ENCODE measurements around the gene FLYWCH1. TPM values are rescaled to one million over a fixed set of nuclear protein-coding genes. Genes with fewer than 3 reads are reported as not detected.

Gene FLYWCH1
- total and polyA plus RNA-seq, 9 of the 15 experiments (the other 6 are each of a cell fraction or from before 2014, with no cell fraction given) = 0.18 to 33.6 (median 11.3) TPM

DNA sequence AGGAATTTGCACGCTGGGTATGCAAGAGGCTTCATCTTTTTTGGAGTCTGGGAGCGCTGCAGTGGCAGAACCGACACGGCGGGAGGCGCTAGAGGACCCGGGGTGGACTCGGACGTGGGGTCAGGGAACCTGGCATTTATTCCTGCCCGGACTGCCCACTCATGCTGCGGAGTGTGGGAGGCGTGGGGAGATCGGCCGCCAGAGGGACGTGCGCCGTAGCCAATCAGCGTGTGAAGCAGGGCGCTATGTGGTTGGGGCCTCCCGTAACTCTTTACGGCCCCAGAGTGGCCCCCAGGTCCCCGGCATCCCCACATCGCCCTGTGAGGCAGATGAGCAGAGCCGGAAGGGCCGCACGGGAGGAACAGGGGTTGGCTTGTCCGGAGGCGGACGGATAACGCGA lies 17.5 kb upstream of the FLYWCH1 start:
- peak overlapping the region in 1 of 2 experiments; percentile 35; a peak in 1 of 4 replicates for H3K9ac ChIP-seq (ENCODE audit: insufficient read depth in 1 of 2, low read depth in 2 of 2, low read length in 2 of 2)
- no peaks in the 10 kb centered on the region for H3K27me3 ChIP-seq (ENCODE audit: control insufficient read depth in 2 of 2, insufficient read depth in 2 of 2, low read length in 2 of 2)
- 74% methylated on average over 25 of the region's 31 CpGs for WGBS (ENCODE audit: insufficient coverage, low coverage, missing lambda C conversion rate)
- no peaks in the 10 kb centered on the region for H3K79me2 ChIP-seq (ENCODE audit: control insufficient read depth, insufficient read depth, low read length)
- no peaks in the 10 kb centered on the region for H3K36me3 ChIP-seq (ENCODE audit: control insufficient read depth, insufficient read depth, low read length)
- ATAC-seq (no peak), DNase-seq (ENCODE audit: extremely low read depth in 1 of 4, low spot score in 3 of 4) (peak in 1 of 4 experiments; percentile 32), FAIRE-seq (no peak)
- peaks cover 9 to 52% of the 10 kb centered on the region in 2 experiments; a peak in 4 of 5 replicates for H3K4me1 ChIP-seq (replicated peaks in 1 of 2; ENCODE audit: control insufficient read depth in 2 of 2, insufficient read depth in 2 of 2, low read length in 2 of 2)
- no peaks in the 10 kb centered on the region for H3K9me3 ChIP-seq (replicated peaks; ENCODE audit: control insufficient read depth, insufficient read depth, low read depth, low read length)
- ChIA-PET POLR2A (interaction anchor here (0.5 to 1.8 kb wide), 2 partner anchors 11 to 13 kb away, joined by 3 to 9 read pairs; partner anchors contain the start of gene FLYWCH2), CTCF (ENCODE audit: low intra/inter-chr PET ratio) (no interaction called here)
- H3K27ac ChIP-seq (ENCODE audit: extremely low read depth, low read depth, low read length) = no peak overlapping the region
- intact Hi-C loops (cut with micrococcal nuclease) = no loop called here
- BruUV-seq (replicated peaks) = no TSS peak
- no peaks in the 10 kb centered on the region for H4K20me1 ChIP-seq (replicated peaks; ENCODE audit: control insufficient read depth, insufficient read depth, low read length)
- no peak for TF ChIP-seq FOXP1 (CRISPR knock-in tag; IDR thresholded peaks at IDR 0.05)
- TF ChIP-seq, protein P1, sequence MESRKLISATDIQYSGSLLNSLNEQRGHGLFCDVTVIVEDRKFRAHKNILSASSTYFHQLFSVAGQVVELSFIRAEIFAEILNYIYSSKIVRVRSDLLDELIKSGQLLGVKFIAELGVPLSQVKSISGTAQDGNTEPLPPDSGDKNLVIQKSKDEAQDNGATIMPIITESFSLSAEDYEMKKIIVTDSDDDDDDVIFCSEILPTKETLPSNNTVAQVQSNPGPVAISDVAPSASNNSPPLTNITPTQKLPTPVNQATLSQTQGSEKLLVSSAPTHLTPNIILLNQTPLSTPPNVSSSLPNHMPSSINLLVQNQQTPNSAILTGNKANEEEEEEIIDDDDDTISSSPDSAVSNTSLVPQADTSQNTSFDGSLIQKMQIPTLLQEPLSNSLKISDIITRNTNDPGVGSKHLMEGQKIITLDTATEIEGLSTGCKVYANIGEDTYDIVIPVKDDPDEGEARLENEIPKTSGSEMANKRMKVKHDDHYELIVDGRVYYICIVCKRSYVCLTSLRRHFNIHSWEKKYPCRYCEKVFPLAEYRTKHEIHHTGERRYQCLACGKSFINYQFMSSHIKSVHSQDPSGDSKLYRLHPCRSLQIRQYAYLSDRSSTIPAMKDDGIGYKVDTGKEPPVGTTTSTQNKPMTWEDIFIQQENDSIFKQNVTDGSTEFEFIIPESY (CRISPR knock-in tag; IDR thresholded peaks at IDR 0.05) = peak; percentile 59
- TF ChIP-seq EGR1 (conservative IDR thresholded peaks at IDR 0.05) = 0 out of 2 replicates have a peak, but pooled peaks have one; percentile 31
- TF ChIP-seq, protein P2, sequence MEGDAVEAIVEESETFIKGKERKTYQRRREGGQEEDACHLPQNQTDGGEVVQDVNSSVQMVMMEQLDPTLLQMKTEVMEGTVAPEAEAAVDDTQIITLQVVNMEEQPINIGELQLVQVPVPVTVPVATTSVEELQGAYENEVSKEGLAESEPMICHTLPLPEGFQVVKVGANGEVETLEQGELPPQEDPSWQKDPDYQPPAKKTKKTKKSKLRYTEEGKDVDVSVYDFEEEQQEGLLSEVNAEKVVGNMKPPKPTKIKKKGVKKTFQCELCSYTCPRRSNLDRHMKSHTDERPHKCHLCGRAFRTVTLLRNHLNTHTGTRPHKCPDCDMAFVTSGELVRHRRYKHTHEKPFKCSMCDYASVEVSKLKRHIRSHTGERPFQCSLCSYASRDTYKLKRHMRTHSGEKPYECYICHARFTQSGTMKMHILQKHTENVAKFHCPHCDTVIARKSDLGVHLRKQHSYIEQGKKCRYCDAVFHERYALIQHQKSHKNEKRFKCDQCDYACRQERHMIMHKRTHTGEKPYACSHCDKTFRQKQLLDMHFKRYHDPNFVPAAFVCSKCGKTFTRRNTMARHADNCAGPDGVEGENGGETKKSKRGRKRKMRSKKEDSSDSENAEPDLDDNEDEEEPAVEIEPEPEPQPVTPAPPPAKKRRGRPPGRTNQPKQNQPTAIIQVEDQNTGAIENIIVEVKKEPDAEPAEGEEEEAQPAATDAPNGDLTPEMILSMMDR (IDR thresholded peaks at IDR 0.05 in 2 of 3, conservative IDR thresholded peaks at IDR 0.05 in 1 of 3; ENCODE audit: insufficient read depth in 2 of 3, low read depth in 1 of 3, low read length in 3 of 3) = peak in 2 of 3 experiments; percentile 16 to 30; a peak in 2 of 6 replicates
- no peak overlapping the region for H2AFZ ChIP-seq (ENCODE audit: low read depth, low read length)
- no peaks in the 10 kb centered on the region for H3K9me1 ChIP-seq (ENCODE audit: control insufficient read depth, insufficient read depth, low read length)
- in situ Hi-C loops (cut with MboI) = no loop called here
- H3K4me2 ChIP-seq (ENCODE audit: insufficient read depth, low read length) = no peak overlapping the region
- H3K4me3 ChIP-seq = no peak overlapping the region

Measured in K562 (cell line).